ENCODE data around the gene PI16.

Gene PI16

GRCh38 chr6:36958775-36959554, 4.4 kb downstream of the PI16 start:
- no peak for DNase-seq

DNA sequence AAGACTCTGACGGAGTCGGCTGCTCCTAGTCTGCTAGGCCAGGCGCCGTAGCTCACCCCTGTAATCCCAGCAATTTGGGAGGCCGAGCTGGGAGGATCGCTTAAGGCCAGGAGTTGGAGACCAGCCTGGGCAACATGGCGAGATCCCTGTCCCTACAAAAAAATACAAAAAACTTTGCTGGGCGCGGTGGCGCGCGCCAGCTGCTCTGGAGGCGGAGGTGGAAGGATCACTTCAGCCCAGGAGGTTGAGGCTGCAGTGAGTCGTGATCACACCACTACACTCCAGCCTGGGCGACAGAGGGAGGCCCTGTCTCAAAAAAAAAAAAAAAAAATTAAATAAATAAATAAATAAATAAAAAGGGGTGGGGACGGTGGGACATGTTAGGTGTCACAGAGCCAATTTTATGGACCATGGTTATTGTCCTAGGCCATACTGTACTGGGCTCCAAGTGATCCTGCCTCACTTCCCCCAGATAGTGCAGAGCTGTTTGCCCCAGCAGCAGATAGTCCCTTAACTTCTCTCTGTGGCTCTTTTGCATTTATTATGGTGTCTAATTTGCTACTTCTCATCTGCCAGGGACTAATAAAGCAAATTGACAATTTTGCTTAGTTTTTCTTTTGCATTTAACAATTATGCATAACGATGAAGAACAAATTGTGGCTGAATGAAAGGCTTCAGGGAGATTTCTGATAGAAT, 5.2 kb downstream of the PI16 start:
- DNase-seq = no peak

GRCh38 chr6:36961441-36962435, 7.2 kb downstream of the PI16 start:
- DNase-seq = no peak

DNA sequence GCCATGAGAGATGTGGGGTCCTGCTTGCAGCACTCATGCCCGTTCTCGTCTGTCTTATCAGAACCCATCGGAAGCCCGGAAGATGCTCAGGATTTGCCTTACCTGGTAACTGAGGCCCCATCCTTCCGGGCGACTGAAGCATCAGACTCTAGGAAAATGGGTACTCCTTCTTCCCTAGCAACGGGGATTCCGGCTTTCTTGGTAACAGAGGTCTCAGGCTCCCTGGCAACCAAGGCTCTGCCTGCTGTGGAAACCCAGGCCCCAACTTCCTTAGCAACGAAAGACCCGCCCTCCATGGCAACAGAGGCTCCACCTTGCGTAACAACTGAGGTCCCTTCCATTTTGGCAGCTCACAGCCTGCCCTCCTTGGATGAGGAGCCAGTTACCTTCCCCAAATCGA, 8.3 kb downstream of the PI16 start:
- peak; percentile 80 for DNase-seq

GRCh38 chr6:36963451-36964290, 9.1 kb downstream of the PI16 start:
- no peak for DNase-seq

GRCh38 chr6:36964349-36964748, 9.8 kb downstream of the PI16 start:
- no peak for DNase-seq

GRCh38 chr6:36964908-36965307, 10.4 kb downstream of the PI16 start:
- DNase-seq = no peak

DNA sequence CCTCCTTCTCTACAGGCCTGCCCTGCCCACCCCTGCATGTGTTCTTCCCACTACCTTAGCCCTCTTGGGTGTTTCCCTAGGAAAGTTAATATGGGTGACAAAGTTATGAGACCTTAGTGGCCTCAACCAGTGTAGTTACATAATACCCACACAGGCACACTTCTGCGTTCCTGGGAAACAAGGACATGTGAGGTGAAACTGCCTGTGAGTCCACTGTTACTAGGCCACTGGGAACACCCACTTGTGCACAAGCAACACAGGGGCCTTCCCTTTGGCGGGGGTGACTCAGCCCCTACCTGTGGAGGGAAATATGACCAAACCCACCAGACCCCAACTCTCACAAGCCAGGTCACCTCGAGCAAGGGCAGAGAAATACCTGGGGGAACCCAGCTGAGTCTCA, 12.8 kb downstream of the PI16 start:
- DNase-seq = no peak

DNA sequence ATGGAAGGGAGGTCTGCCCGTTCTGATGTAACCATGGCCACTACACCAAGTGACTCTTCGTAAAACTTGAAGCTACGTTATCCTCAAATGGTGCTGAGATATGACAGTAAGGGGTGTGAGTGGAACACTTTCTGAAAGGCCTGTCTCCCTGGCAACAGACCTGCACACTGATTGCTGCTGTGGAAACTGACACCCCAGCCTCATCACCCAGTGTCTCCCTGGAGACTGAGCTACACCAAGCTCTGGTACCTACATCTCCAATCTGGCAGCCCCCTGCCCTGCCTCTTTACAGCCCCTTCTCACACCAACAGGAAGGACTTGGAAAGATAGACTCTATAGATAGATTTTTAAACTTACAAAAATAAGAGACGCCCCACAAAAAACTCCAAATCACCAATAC, 13.2 kb downstream of the PI16 start:
- DNase-seq = no peak

DNA sequence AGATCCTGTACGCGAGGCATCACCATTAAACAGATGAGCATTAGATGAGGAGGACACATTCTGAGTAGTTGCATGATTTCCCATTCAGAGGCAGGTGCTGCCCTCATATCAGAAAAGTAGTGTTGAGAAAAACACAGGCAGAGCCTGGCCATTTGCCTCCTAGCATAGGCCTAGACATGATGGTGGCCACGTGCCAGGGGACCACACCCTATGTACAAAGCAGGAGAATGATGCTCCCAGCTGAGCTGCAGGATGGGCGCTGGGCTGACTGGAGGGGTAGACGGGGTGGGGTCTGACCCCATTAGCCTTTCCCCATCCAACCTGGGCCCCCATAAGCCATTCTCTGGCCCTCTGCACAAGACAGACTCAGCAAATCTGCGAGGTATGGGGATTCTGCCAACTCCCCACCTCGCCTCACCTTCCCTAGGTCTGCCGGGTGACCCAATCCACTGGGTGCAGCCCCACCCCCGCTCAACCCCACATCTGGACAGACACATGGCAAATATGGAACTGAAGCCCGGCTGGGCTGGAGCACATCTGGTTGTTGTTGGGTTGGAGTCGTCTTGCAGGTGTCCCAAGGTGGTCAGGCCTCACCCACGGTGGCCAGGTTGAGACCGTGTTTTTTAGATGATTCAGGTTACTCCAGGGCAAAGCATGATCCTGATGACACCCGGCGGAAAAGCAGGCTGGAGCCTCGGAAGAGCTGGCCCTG, 13.9 kb downstream of the PI16 start:
- DNase-seq = no peak

DNA sequence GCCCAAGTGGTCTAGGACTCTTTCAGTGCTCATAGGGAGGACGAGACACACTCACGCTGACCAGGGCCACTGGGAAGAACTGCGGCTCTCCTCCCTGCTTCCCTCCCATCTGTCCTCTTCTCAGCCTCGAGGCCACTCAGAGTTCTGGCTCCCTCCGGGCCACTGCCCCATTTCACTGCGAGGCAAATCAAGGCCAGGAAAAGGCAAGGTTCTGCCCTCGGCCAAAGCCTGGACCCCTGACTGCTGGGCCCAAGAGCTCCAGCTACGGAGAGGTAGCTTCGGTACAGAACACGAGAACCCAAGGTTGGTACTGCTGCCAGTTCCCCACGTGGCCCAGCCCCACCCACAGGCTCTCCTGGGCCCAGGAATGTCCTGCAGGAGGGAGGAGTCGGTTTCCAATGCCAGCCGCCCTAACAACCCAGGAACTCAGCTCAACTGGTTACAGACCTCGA, 14.7 kb downstream of the PI16 start:
- DNase-seq = no peak

- DNase-seq = no peak
These were observed 15.7 kb downstream of the PI16 start for GRCh38 chr6:36969988-36970891.

GRCh38 chr6:36970892-36971842, 16.6 kb downstream of the PI16 start:
- no peak for DNase-seq

DNA sequence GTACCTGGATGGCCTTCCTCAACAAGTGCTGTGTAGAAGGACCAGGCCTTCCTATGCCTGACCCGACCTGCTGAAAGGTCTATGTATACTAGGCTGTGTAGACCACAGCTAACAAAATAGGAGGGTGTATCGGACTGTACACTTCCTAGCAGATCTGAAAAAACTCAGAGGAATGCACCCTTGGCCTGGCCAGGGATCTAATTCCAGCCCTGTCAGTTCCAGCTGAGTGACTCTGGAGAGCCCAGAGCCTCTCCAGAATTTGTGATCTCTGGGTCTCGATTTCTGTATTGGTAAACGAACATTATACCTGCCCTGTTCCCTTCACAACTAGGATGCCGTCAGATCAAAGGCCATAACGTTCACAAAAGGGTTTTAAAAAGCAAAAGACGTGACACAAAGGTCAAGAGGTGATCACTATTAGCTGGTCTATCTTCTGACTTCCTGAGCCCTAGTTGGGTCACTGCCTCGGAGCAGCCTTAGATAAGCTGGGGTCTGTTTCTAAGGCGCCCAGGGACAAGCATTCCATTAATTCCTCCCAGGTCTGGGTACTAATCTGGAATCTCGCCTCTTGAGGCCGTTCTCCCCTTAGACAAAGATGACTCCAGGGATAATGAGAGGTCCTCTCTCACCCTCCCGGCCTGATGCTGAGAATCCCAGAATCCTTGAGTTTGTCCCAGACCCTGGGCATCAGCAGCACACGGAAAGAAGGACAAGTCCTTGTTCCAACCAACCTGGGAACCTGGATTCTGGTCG, 17.6 kb downstream of the PI16 start:
- no peak for DNase-seq

DNA sequence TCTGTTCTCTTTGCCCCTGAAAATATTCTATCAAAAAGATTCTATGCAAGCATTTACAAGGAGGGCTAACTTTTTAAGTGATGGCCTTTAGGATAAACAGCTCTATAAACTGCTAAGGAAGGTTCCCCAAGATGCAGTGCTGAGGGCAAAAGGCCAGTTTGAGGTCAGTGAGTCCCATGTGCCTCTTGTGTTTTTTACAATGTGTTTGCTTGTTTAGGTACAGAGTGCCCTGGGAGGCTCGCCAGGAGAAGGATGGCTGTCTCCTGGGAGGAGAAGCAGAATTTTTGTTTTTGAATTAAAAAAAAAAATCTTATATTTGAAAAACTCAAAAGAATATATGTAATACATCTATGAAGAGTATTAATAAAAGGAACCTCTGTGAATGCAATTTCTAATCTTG, 18.7 kb downstream of the PI16 start:
- no peak for DNase-seq

GRCh38 chr6:36973647-36974046, 19.1 kb downstream of the PI16 start:
- no peak for DNase-seq

DNA sequence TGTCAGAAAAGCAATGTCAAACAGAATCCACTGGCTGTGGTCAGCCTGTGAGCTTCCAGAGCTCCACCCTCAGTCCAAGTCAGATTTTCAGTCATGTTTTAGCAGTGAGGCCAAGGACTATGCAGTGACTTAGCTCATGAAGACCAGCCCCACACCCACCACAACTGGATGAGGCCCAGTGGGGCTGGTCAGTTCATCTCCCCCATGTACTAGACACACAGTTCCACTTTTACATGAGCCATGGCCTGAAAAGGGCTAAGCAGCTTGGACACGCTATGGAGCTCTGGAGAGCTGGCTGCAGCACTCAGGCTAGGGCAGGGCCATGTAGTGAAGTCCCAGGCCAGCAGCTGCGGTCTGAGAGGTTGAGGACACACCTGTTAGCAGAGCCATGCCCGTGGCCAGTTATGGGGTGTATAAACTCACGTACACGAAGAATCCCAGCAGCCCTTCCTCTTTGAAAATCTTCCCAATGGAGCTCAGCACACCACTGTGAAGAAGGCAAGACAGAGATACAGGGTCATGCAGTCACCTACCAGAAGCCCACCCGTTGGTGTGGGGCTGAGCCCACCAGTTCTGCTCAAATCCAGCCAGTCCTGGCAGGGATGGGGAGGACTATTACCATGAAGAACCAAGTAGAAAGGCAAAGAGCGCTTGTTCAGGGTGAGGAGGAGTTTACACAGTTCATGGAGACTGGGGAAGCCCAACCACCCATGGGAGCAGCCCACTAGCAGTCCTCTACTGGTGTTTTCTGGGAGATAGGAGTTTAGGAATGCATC, 20.9 kb downstream of the PI16 start:
- DNase-seq = no peak

DNA sequence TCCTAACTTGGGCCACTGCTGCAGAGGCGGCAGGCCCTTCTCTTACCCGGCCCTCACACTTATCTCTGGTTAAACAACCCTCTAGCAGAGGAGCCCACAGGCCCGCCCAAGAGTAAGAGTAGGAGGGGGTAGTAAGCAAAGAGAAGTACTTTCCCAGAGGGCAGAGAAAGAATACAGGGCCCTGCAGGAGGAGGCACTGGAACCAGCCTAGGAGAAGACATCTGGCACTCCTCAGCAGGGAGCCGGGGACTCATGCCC, 21.4 kb downstream of the PI16 start:
- DNase-seq = no peak

All from activated CD4-positive, alpha-beta T cell treated with anti-CD3 and anti-CD28 coated beads, Interleukin-2, amount 50 U/mL, for 1 hour (primary cell).